ENCODE data around the gene TAS2R3.

DNA sequence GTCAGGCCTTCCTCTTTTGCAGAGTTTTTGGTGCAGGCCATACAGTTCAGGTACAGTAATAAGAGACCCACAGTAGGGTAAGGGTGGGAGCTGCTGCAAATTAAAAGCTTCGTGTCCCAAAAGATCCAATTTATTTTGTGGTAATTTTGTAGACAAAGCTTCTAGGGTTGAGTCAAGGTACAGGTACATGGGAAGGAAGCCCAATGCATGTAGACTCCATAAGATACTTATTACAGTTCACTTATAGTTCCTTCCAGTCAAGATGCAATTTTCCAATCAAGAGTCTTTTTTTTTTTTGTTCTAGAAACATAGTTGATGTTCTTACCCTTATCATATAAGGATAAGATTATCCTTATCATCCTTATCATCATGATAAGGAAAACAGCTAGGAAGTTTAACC is 12.5 kb downstream of the TAS2R3 start, which contains the start of gene TAS2R4:
- TF ChIP-seq, protein P1, sequence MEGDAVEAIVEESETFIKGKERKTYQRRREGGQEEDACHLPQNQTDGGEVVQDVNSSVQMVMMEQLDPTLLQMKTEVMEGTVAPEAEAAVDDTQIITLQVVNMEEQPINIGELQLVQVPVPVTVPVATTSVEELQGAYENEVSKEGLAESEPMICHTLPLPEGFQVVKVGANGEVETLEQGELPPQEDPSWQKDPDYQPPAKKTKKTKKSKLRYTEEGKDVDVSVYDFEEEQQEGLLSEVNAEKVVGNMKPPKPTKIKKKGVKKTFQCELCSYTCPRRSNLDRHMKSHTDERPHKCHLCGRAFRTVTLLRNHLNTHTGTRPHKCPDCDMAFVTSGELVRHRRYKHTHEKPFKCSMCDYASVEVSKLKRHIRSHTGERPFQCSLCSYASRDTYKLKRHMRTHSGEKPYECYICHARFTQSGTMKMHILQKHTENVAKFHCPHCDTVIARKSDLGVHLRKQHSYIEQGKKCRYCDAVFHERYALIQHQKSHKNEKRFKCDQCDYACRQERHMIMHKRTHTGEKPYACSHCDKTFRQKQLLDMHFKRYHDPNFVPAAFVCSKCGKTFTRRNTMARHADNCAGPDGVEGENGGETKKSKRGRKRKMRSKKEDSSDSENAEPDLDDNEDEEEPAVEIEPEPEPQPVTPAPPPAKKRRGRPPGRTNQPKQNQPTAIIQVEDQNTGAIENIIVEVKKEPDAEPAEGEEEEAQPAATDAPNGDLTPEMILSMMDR (IDR thresholded peaks at IDR 0.05; ENCODE audit: low read depth, low read length, missing input control) = no peak
- TF ChIP-seq YY1 (IDR thresholded peaks at IDR 0.05) (no peak), EGR1 (IDR thresholded peaks at IDR 0.05; ENCODE audit: low read depth in 2 of 2) (no peak), GABPA (IDR thresholded peaks at IDR 0.05 in 1 of 2, conservative IDR thresholded peaks at IDR 0.05 in 1 of 2) (no peak), HNF4G (IDR thresholded peaks at IDR 0.05) (no peak), FOXA1 (IDR thresholded peaks at IDR 0.05) (no peak), JUND (IDR thresholded peaks at IDR 0.05) (no peak), SP1 (IDR thresholded peaks at IDR 0.05) (no peak)
- TF ChIP-seq, protein P2, sequence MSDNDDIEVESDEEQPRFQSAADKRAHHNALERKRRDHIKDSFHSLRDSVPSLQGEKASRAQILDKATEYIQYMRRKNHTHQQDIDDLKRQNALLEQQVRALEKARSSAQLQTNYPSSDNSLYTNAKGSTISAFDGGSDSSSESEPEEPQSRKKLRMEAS (IDR thresholded peaks at IDR 0.05) = no peak
- TF ChIP-seq, protein P3, sequence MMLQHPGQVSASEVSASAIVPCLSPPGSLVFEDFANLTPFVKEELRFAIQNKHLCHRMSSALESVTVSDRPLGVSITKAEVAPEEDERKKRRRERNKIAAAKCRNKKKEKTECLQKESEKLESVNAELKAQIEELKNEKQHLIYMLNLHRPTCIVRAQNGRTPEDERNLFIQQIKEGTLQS (IDR thresholded peaks at IDR 0.05) = no peak
- TF ChIP-seq, protein P4, sequence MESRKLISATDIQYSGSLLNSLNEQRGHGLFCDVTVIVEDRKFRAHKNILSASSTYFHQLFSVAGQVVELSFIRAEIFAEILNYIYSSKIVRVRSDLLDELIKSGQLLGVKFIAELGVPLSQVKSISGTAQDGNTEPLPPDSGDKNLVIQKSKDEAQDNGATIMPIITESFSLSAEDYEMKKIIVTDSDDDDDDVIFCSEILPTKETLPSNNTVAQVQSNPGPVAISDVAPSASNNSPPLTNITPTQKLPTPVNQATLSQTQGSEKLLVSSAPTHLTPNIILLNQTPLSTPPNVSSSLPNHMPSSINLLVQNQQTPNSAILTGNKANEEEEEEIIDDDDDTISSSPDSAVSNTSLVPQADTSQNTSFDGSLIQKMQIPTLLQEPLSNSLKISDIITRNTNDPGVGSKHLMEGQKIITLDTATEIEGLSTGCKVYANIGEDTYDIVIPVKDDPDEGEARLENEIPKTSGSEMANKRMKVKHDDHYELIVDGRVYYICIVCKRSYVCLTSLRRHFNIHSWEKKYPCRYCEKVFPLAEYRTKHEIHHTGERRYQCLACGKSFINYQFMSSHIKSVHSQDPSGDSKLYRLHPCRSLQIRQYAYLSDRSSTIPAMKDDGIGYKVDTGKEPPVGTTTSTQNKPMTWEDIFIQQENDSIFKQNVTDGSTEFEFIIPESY (IDR thresholded peaks at IDR 0.05) = no peak
- TF ChIP-seq, protein P5, sequence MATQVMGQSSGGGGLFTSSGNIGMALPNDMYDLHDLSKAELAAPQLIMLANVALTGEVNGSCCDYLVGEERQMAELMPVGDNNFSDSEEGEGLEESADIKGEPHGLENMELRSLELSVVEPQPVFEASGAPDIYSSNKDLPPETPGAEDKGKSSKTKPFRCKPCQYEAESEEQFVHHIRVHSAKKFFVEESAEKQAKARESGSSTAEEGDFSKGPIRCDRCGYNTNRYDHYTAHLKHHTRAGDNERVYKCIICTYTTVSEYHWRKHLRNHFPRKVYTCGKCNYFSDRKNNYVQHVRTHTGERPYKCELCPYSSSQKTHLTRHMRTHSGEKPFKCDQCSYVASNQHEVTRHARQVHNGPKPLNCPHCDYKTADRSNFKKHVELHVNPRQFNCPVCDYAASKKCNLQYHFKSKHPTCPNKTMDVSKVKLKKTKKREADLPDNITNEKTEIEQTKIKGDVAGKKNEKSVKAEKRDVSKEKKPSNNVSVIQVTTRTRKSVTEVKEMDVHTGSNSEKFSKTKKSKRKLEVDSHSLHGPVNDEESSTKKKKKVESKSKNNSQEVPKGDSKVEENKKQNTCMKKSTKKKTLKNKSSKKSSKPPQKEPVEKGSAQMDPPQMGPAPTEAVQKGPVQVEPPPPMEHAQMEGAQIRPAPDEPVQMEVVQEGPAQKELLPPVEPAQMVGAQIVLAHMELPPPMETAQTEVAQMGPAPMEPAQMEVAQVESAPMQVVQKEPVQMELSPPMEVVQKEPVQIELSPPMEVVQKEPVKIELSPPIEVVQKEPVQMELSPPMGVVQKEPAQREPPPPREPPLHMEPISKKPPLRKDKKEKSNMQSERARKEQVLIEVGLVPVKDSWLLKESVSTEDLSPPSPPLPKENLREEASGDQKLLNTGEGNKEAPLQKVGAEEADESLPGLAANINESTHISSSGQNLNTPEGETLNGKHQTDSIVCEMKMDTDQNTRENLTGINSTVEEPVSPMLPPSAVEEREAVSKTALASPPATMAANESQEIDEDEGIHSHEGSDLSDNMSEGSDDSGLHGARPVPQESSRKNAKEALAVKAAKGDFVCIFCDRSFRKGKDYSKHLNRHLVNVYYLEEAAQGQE (IDR thresholded peaks at IDR 0.05) = no peak
